HG03439 (cell line): ENCODE measurements around the gene ABHD10.

Source experiments
- ATAC-seq: cut with Tn5 transposase; IDR thresholded peaks from one replicate; pipeline ENCODE4 v1.9.1; 2021; ENCODE audit warnings: mild to moderate bottlenecking, moderate library complexity; ENCODE audit not compliant: unreplicated experiment

ABHD10 gene

DNA sequence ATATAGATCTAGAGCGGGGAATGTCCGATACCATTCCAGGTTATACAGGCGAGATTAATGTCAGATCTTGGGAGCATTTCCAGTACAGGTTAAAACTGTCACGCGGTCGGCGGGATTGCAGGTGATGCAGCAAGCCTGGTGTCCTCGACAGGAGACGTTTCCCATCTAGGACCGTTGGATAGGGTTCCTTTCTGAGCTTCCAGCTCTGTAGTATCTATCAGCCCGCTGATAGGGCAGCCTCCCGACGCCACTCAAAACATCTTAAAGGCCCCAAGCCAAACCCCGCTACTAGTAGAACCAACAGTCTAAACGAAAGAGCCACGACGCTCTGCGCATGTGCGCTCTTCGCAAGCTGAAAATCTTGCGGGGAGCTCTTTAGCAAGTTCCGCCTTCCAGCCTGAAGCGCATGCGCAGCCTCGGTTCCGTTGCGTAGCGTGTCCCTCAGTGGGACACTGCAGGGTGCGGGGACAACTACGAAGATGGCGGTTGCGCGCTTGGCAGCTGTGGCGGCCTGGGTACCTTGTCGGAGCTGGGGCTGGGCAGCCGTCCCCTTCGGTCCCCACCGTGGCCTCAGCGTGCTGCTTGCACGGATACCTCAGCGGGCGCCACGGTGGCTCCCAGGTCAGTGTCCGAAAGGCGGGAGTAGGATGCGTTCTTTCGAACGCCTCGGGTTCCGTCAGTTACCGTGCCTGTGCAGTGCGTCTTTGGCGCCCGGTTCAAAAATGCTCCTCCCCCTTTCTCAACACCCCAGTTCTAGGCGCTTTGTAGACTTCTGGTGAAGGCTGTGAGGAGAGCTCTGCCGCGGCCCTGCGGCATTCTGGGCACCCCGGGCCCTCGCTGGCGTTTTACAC is at the start of gene ABHD10:
TSS of gene ABHD10 (plus strand) at position 444 of the 851 bp plus-strand sequence. CDS start at position 480, 36 bp downstream.
- ATAC-seq = peak; percentile 97

GRCh38 chr3:111929484-111929883 is 49.3 kb upstream of the ABHD10 start:
- no peak for ATAC-seq

- ATAC-seq = no peak
Measured at GRCh38 chr3:111932946-111933345, 45.9 kb upstream of the ABHD10 start.

- ATAC-seq = no peak
Measured at GRCh38 chr3:111936191-111936841, 42.5 kb upstream of the ABHD10 start.

- no peak for ATAC-seq
Measured at GRCh38 chr3:111936967-111937366, 41.9 kb upstream of the ABHD10 start.

- ATAC-seq = no peak
Measured at GRCh38 chr3:111937871-111938270, 41.0 kb upstream of the ABHD10 start.

DNA sequence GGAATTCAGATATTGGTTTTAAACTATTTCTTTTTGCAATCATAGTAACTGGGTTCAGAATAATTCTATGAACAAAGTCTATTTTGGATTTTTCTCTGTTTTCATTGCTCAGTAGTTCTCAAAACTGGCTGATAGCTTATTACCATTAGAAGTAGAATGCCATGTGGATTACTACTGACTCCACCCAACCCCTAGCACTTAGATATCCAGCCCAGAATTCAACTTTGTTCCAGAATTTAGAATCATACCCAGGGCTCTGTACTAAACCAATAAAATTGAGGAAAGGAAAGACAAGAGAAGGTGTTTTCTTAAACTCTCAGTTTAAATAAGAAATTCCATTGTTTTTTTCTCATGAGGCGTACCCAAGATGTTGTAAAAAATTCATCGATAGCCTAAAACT is 39.0 kb upstream of the ABHD10 start:
- ATAC-seq = no peak

- ATAC-seq = no peak
Measured at GRCh38 chr3:111943533-111943932, 35.3 kb upstream of the ABHD10 start.

- no peak for ATAC-seq
Measured at GRCh38 chr3:111944372-111944771, 34.5 kb upstream of the ABHD10 start.

DNA sequence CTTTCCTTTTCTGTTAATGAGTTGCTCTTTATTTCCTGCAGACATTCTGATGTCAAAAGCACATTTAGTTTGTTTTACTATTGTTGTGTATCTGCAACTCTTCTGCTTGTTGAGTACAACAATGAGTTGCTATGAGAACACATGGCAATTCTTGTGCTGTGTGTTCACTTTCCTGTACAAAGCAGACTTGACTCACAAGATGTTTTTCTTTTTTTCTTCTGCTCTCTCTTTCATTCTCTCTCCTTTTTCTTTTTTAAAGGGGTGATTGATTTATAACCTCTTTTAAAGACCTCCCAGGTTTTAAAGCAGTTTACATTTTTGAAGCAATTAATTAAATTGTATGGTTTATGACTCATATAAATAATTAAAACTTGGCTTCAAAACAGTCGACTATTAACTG is 31.6 kb upstream of the ABHD10 start:
- no peak for ATAC-seq

DNA sequence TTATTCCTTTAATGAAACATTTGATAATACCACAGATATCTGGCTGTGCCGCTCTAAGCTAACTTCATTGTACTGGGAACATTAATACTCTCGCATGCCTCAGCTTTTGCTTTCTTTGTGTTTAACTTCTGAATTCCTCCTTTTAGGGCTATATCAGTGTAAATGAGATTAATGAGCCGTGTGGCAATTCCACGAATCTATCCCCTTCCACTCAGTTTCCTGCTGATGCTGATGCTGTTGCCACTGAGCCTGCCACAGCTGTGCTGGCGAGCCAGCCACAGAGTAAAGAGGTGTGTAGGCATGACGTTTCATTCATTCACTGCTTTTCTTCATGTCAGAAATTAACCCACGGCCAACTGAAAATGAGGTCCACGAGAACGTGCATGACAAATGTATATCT is 30.0 kb upstream of the ABHD10 start:
- ATAC-seq = no peak

DNA sequence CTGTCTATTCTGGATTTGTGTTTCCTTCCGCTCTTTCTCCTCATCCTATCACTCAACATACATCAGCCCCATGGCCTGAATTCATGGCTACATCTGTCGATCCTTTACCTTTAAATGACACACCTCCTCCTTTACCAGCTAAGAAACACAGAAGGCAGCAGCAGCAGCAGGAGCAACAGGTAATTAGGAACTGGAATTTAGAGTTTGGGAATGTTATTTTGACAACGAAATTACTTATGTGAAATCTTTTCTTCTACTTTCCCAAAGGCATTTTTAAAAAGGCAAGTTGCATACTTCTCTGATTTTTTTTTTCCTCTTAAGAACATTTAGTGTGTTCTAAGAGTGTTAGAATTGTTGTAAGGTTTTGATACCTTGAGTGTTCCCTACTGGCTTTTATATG is 29.1 kb upstream of the ABHD10 start:
- no peak for ATAC-seq

DNA sequence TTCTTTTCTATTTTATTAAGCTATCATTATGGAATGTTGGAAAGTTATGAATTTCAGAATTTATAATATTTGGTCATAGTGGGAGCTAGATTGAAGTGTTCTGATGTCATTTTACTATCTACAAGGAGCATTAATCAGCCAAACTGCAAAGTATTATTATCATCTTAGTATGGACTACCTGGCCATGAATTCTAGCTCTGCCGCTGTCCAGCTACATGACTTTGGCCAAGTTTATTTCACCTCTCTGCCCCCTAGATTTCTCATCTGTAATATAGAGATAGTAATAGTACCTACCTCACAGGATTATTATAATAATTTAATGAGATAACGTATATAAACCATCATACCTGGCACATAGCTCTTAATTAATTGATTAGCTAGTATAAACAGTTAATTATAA is 27.8 kb upstream of the ABHD10 start:
- ATAC-seq = no peak

GRCh38 chr3:111952086-111952485 is 26.7 kb upstream of the ABHD10 start:
- no peak for ATAC-seq

DNA sequence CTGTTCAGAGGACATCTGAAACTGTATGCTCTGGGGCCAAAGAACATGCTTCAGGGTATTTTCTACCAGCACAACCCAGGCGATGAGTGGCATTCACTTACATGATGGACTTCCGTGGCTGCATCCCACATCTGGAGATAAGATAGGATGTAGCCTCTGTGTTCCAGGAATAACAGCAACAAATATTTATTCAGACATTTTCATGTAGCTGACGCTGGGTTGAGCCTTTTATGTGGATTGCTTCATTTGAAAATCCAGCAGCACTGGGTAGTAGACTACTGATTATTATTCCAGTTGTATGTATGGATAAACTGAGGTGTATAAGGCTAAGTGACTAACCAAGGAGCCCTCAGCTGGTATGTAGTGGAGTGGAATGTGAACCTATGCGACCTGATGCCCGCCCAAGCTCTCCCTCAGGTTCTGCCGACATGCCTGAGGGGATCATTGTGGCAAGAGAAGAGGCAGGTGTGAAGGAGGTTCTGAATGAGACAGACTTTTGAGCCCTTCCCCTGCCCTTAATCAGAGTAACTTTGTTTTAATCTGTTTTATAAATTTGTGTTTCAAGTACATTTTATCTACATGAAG is 25.9 kb upstream of the ABHD10 start:
- ATAC-seq = no peak

GRCh38 chr3:111954228-111954990 is 24.4 kb upstream of the ABHD10 start:
- no peak for ATAC-seq

GRCh38 chr3:111955876-111956275 is 22.9 kb upstream of the ABHD10 start:
- no peak for ATAC-seq

GRCh38 chr3:111956449-111956848 is 22.4 kb upstream of the ABHD10 start:
- ATAC-seq = no peak

DNA sequence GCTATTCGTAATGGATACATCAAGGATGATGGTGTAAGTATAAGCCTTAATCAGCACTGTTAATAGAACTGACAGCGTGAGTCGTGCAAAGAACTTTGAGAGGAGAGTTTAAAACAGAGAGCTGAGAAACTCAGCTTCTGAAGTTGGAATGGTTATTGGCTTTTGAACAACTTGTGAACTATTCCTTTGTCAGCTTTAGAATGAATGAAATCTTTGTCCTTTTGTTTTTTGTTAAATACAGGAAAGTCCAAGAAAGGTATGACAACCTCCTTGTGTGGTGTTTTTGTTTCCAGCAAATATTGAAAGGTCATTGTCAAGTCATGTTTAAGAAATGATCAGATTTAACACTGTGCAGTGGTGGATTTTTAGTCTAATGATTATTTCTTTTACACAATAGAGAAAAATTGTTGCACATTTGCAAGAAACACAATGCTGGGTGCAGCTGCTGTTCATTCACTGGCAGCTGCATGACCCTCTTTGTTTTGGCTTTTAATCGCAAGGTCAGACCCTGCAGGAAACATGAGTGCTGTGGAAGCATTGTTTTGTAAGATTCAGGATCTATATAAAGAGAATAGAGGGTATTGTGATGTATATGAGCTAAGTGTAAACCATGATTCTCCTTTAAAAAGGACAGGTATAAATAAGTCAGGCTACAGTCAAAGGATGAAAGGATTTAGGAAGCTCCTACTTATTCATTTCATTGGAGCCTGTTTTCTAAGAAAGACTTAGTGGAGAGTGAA is 21.7 kb upstream of the ABHD10 start:
- no peak for ATAC-seq

GRCh38 chr3:111961461-111962164 is 17.2 kb upstream of the ABHD10 start:
- no peak for ATAC-seq
